Parathyroid adenoma (tissue), 2 donors: Measurements from ENCODE around the gene PTPRB.

Source experiments
- H2AFZ ChIP-seq: fragments of 300-600 bp; sonication (generic); one replicate; pipeline ENCODE4 v1.7.0; 2017; ENCODE audit warnings: antibody characterized with exemption, mild to moderate bottlenecking
- H3K27ac ChIP-seq: fragments of 300-600 bp; sonication (generic); one replicate; pipeline ENCODE4 v1.7.0; 2017
- H3K27me3 ChIP-seq: fragments of 300-600 bp; sonication (generic); one replicate; pipeline ENCODE4 v1.7.0; 2017; ENCODE audit warnings: low read length; ENCODE audit not compliant: control insufficient read depth, insufficient read depth
- H3K36me3 ChIP-seq: fragments of 300-600 bp; sonication (generic); one replicate; pipeline ENCODE4 v1.7.0; 2017; ENCODE audit warnings: low read length; ENCODE audit not compliant: control insufficient read depth, insufficient read depth
- H3K4me1 ChIP-seq: fragments of 300-600 bp; sonication (generic); one replicate; pipeline ENCODE4 v1.7.0; 2017; ENCODE audit warnings: control low read depth
- H3K4me2 ChIP-seq: fragments of 300-600 bp; sonication (generic); one replicate; pipeline ENCODE4 v1.7.0; 2017; ENCODE audit warnings: low read length
- H3K4me3 ChIP-seq: fragments of 300-600 bp; sonication (generic); one replicate; pipeline ENCODE4 v1.7.0; 2017; ENCODE audit warnings: low read depth, low read length
- H3K79me2 ChIP-seq: fragments of 300-600 bp; sonication (generic); one replicate; pipeline ENCODE4 v1.7.0; 2017; ENCODE audit warnings: control low read depth
- H3K9ac ChIP-seq: fragments of 300-600 bp; sonication (generic); one replicate; pipeline ENCODE4 v1.7.0; 2017; ENCODE audit warnings: mild to moderate bottlenecking
- H3K9me3 ChIP-seq: fragments of 300-600 bp; sonication (generic); one replicate; pipeline ENCODE4 v1.7.0; 2017; ENCODE audit warnings: low read length; ENCODE audit not compliant: control insufficient read depth
- CTCF ChIP-seq: fragments of 300-600 bp; sonication (generic); IDR thresholded peaks from one replicate; pipeline ENCODE4 v1.7.0; 2017; ENCODE audit warnings: antibody characterized with exemption, mild to moderate bottlenecking
- donor health status: primary hyperparathyroidism.

Gene PTPRB

GRCh38 chr12:70487440-70487839, 149.8 kb downstream of the PTPRB start:
- Histone ChIP-seq H3K9me3 (no peaks in the 10 kb centered on the region), H3K27me3 (no peaks in the 10 kb centered on the region), H3K27ac (no peak overlapping the region), H3K79me2 (no peaks in the 10 kb centered on the region), H3K4me3 (no peak overlapping the region), H3K36me3 (no peaks in the 10 kb centered on the region), H3K4me1 (no peaks in the 10 kb centered on the region), H3K9ac (no peak overlapping the region), H2AFZ (no peak overlapping the region), H3K4me2 (no peak overlapping the region)
- TF ChIP-seq CTCF = no peak

- H3K36me3 ChIP-seq = no peaks in the 10 kb centered on the region
- no peaks in the 10 kb centered on the region for H3K27me3 ChIP-seq
- no peak overlapping the region for H2AFZ ChIP-seq
- H3K27ac ChIP-seq = no peak overlapping the region
- H3K4me1 ChIP-seq = no peaks in the 10 kb centered on the region
- H3K9me3 ChIP-seq = no peaks in the 10 kb centered on the region
- no peaks in the 10 kb centered on the region for H3K79me2 ChIP-seq
- TF ChIP-seq CTCF = no peak
- no peak overlapping the region for H3K9ac ChIP-seq
- no peak overlapping the region for H3K4me3 ChIP-seq
- no peak overlapping the region for H3K4me2 ChIP-seq
These were observed 150.6 kb downstream of the PTPRB start for GRCh38 chr12:70486588-70486987.

GRCh38 chr12:70485704-70486103, 151.5 kb downstream of the PTPRB start:
- H3K27ac ChIP-seq = no peak overlapping the region
- H3K9me3 ChIP-seq = no peaks in the 10 kb centered on the region
- no peaks in the 10 kb centered on the region for H3K79me2 ChIP-seq
- no peak overlapping the region for H3K9ac ChIP-seq
- H3K27me3 ChIP-seq = no peaks in the 10 kb centered on the region
- H2AFZ ChIP-seq = no peak overlapping the region
- no peak overlapping the region for H3K4me3 ChIP-seq
- H3K36me3 ChIP-seq = no peaks in the 10 kb centered on the region
- H3K4me2 ChIP-seq = no peak overlapping the region
- H3K4me1 ChIP-seq = no peaks in the 10 kb centered on the region
- TF ChIP-seq CTCF = no peak

GRCh38 chr12:70484464-70484863, 152.8 kb downstream of the PTPRB start:
- no peaks in the 10 kb centered on the region for H3K9me3 ChIP-seq
- no peaks in the 10 kb centered on the region for H3K36me3 ChIP-seq
- H3K27me3 ChIP-seq = no peaks in the 10 kb centered on the region
- no peaks in the 10 kb centered on the region for H3K4me1 ChIP-seq
- TF ChIP-seq CTCF = no peak
- no peak overlapping the region for H3K4me2 ChIP-seq
- no peak overlapping the region for H2AFZ ChIP-seq
- no peak overlapping the region for H3K27ac ChIP-seq
- no peaks in the 10 kb centered on the region for H3K79me2 ChIP-seq
- H3K4me3 ChIP-seq = no peak overlapping the region
- H3K9ac ChIP-seq = no peak overlapping the region

- Histone ChIP-seq H3K79me2 (no peaks in the 10 kb centered on the region), H3K36me3 (no peaks in the 10 kb centered on the region), H3K4me2 (no peak overlapping the region), H2AFZ (no peak overlapping the region), H3K9ac (no peak overlapping the region), H3K27me3 (no peaks in the 10 kb centered on the region), H3K27ac (no peak overlapping the region), H3K4me3 (no peak overlapping the region), H3K9me3 (no peaks in the 10 kb centered on the region), H3K4me1 (no peaks in the 10 kb centered on the region)
- TF ChIP-seq CTCF = no peak
These were observed 154.5 kb downstream of the PTPRB start for GRCh38 chr12:70482764-70483163.
